HG03045 (cell line): ENCODE measurements around the gene SEC14L2.
A peak's percentile ranks its signal among the peaks of the same experiment; 100 is the strongest.

Experiments used
- ATAC-seq: cut with Tn5 transposase; IDR thresholded peaks from one replicate; pipeline ENCODE4 v1.9.1; 2021; ENCODE audit warnings: mild to moderate bottlenecking, moderate library complexity; ENCODE audit not compliant: unreplicated experiment

Gene SEC14L2

GRCh38 chr22:30396871-30397655, at the start of gene SEC14L2:
SEC14L2 (plus strand) TSS chr22:30397018; CDS start chr22:30397117, 99 bp downstream.
- no peak for ATAC-seq

- no peak for ATAC-seq
These were observed 49.4 kb upstream of the SEC14L2 start for GRCh38 chr22:30347255-30347892.

- ATAC-seq: no peak
These were observed 48.4 kb upstream of the SEC14L2 start for GRCh38 chr22:30348404-30348803.

DNA sequence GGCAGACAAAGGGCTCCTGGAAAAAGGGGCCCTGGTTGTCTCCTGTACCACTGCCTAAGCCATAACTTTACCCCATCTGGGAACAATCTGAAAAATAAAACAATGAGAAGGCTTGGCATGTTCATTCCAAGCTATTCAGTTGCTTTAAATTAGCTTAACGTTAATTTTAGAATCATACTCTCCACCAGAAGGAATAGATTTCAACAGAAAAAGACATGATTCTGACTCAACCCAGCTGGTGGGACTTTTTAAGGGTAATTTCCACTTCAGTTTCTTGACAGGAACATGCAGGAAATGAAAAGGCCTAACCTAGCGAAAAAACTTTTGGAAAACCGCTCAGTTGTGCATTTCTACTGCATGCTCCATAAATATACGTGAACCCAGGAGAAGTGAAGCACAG, 48.0 kb upstream of the SEC14L2 start:
- no peak for ATAC-seq

DNA sequence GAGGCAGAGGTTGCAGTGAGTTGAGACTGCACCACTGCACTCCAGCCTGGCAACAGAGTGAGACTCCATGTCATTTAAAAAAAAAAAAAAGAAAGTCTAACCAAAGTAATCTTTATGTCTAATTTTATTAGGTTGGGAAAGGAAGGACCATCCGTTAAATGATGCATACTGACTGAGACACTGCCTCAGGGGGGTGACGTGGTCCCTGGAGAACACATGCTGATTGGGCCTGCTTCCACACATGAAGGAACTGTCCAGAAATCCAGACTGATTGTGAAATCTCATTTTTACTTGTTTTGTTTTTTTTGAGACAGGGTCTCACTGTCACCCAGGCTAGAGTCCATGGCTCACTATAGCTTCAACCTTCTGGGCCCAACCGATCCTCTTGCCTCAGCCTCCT, 45.6 kb upstream of the SEC14L2 start:
- ATAC-seq: no peak

GRCh38 chr22:30354644-30355043, 42.2 kb upstream of the SEC14L2 start:
- no peak for ATAC-seq

DNA sequence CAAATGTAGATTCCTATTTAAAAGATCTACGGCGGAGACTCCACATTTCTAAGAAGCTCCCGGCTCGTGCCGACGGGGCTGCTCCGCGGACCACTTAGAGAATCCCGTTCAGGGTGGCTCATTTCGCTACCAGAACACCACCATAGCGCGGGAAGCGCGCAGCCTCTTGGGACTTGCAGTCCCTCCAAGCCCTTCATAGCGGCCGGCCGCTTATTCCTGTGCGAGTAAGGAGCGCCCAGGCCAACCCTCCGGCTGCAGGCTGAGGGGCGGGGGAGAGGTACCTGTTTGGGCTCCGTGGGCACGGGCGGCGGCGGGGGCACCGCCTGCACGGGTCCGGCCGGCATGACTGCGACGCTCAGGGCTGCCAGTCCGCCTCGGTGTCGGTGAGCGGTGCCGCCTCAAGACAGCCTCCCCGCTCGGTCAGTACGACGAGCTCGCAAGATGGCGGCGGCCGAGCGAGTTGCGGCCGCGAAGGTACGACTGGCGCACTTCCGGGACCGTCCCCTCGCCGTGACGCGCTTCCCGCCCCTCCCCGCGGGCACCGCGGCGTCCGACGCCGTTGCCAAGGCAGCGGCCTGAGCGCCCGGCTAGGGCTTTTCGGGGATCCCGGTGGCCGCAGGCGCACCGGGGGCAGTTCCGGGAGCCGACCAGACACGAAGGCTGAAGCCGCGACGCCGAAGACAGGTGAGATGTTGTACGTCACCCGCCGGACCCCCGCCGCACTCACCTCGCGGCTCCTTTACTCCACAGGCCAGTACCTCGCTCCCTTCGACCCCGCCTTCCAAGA, 40.2 kb upstream of the SEC14L2 start, which contains the start of the genes CCDC157 and SF3A1:
Gene CCDC157, plus strand, starts transcription at position 559 of the 787 bp plus-strand sequence. CDS start 8,994 bp downstream, outside the sequence.
Gene SF3A1, minus strand, starts transcription at position 446 of the 787 bp plus-strand sequence. Its CDS starts 102 bp downstream, at position 344.
- ATAC-seq: peak; percentile 91

DNA sequence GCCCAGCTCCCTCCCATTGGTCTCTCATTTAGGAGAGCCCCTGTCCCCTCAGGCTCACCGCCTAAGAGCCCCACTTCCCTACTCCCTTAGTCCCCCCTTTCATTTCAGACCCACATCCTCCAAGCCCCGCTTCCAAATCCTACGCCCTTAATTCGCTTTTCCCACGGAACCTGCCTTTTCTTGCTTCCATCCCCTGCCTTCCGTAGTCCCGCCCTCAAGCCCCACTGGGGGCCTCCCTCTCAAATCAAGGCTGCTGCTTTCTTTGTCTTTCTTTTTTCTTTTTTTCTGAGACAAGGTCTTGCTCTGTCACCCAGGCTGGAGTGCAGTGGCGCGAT, 39.6 kb upstream of the SEC14L2 start:
- ATAC-seq: no peak

DNA sequence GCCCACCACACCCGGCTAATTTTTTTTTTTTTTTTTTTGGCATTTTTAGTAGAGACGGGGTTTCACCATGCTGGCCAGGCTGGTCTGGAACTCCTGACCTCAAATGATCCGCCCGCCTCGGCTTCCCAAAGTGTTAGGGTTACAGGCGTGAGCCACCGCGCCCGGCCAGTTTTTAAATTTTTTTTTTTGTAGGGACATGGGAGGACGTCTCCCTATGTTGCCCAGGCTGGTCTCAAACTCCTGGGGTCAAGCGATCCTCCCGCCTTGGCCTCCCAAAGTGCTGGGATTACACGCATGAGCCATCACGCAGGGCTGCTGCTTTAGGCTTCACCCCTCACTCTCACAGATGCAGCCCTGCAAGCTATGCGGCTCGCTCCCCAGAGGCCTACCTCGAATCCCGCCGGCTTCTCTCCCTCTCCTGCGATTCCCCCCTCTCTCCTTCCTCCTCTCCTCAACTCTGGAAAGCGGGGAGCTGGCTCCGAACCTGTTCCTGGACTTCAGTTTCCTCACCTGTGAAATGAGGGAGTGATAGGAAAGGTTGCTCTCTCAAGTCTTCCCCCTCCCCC, 39.1 kb upstream of the SEC14L2 start:
- no peak for ATAC-seq

DNA sequence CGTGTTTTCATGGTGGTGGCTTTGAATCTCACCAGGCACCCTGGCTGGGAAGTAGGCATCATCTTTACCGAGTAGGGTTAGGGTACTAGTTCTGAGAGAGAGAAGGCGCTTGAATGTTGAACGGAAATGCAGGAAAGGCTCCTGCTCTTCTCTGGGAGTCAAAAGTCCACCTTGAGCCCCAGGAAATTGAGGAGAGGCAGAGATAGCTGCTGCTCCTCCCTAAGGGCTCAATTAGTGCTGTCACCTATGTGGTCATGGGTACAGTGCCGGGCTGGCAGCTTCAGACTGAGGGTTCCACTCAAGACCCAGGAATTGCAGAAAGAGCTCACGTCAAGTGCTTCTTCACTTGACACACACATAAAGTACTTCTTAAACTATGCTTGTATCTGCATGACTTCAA, 38.3 kb upstream of the SEC14L2 start:
- no peak for ATAC-seq

- ATAC-seq: no peak
These were observed 34.7 kb upstream of the SEC14L2 start for GRCh38 chr22:30361916-30362650.

DNA sequence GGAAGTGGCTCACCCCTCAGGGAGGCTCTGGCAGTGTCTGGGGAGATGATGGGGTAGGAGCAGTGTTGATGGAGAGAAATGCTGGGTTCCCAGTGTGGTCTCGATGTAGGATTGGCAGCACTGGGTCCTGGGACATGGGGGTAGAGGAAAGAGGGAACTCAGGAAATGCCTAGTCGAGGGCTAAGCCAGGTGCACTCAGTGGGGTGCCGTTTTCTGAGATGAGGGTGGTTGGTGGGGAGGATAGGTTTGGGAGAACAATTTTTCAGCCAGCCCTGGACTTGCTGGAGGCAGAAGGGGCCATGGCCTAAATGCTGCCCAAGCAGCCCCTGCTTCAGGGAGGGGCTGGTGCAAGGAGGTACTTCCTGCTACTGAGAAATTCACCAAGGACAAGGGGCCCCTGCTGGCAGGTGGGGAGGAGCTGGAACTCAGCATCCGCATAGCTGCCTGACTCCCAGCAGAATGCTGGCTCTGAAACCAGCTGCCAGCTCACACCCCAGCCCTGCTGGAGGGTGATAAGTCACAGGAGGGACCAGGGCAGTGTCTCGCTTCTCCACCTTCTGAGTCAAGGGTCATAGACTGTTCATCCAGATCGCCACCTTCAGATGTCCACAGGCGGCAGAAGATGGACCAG, 34.1 kb upstream of the SEC14L2 start:
- no peak for ATAC-seq

GRCh38 chr22:30365891-30366290, 30.9 kb upstream of the SEC14L2 start:
- ATAC-seq: no peak

DNA sequence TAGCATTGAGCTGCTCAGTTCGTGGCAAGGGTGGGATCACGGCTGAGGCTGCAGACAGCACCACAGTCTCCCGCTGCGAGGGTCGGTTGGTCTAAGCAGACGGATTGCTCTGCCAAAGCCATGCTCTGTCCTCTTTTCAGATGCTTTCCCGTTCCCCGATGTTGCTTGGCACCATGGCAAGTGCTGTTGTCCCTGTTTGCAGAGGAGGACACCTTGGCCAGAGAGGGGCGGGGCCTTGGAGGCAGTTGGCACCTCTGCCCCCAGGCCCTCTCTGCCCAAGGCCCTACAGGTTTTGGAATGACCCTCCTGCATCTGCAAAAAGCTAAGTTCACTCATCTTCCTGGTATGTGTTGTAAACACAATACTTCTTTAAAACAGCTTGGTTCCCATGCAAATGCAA, 28.4 kb upstream of the SEC14L2 start:
- ATAC-seq: no peak

- no peak for ATAC-seq
These were observed 26.1 kb upstream of the SEC14L2 start for GRCh38 chr22:30370641-30371230.

- ATAC-seq: no peak
These were observed 25.5 kb upstream of the SEC14L2 start for GRCh38 chr22:30371321-30371720.

DNA sequence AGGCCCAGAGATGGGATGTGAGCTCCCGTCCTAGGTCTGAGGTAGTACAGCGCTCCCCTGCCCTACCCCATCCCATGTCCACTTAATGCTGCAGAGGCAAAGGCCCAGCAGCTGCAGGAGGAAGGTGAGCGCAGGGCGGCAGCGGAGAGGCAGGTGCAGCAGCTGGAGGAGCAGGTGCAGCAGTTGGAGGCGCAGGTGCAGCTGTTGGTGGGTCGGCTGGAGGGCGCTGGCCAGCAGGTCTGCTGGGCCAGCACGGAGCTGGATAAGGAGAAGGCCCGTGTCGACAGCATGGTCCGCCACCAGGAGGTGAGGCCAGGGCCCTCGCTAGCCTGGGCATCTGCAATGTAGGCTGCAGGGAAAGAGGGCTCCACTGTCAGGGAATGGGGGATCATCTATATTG, 24.8 kb upstream of the SEC14L2 start:
- ATAC-seq: no peak

DNA sequence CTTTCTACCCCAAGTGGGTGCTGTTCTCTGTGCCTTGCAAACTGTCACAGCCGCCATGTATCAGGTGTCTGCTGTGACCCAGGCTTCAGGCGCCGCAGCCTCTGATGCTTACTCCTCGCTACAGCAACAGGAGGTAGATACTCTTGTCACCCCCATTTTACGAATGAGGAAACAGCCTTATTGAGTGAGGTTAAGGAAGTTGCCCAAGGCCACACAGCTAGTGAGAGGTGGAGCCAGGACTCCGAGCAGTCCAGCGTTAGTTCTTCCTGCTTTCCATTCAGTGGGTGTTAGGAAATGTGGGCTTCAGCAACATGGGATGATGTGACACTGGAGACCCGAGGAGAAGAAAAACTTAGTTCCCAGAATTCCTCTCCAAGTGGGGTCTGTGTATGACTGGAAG, 23.9 kb upstream of the SEC14L2 start:
- no peak for ATAC-seq
